NCI-H1694 treated with DMSO at 0.1 percent for 48 hours (cell line): ENCODE results near the gene SNRK.

Experiments used
- DNase-seq: peaks from one replicate; lab custom pipeline; 2025; lab: John Stamatoyannopoulos, UW

The SNRK gene

DNA sequence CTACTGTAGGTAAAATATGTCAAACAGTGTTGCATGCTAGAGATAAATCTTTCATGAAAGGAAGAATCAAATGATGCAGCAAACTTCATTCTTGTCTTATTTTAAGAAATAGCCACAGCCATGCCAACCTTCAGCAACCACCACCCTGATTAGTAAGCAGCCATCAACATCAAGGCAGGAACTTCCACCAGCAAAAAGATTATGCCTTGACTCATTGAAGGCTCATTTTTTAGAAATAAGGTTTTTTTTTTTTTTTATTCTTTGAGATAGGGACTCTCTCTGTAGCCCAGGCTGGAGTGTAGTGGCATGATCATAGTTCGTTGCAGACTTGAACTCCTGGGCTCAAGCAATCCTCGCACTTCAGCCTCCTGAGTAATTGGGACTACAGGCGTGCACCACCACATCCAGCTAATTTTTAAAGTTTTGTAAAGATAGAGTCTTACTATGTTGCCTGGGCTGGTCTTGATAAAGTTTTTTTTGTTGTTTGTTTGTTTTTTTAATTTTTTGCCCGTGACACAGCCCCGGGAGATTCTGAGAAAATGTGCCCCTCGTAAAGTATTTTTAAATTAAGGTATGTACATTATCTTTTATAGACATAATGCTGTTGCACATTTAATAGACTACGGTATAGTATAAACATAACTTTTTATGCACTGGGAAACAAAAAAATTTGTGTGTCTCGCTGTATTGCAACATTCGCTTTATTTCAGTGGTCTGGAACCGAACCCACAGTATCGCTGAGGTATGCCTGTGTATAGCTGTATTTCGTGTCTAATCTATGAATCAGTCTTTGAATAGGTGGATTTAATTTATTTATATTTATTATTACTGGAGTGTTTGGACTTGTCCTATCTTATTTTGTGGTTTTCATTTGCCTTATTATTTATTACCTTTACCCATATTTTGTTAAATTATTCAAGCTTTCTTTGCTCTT, 23.3 kb downstream of the SNRK start:
- no peak for DNase-seq

DNA sequence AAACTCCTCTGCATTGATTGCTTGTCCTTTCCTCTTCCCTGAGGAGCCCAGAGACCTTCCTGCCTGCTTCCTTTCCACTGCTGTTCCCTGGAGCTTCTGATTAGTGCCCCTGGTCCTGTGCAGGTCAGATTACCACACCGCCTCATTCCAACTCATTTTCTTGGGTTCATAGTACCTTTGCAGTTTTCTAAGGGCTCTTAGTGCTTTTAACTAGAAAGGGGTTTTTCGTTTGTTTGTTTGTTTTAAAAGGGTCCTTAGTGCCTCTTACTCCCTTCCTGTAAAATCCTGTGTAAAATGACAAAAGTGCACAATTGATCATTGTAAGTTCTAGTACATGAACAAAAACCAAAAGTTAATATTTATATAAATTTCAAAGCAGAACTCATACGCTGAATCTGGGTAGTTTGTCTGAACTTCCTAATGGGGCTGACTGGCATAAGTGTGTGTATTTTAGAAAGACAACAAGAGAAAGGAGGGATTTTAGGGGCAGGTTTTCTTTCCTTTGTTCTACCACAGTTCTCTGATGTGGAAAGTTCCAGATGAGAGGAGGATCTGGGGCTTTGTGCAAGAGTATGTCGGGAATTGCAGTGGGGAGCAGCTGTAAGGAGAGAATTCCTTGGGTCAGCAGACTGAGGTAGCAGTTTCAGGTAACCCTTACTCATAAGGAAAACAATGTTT, 30.6 kb downstream of the SNRK start:
- DNase-seq, result no peak

DNA sequence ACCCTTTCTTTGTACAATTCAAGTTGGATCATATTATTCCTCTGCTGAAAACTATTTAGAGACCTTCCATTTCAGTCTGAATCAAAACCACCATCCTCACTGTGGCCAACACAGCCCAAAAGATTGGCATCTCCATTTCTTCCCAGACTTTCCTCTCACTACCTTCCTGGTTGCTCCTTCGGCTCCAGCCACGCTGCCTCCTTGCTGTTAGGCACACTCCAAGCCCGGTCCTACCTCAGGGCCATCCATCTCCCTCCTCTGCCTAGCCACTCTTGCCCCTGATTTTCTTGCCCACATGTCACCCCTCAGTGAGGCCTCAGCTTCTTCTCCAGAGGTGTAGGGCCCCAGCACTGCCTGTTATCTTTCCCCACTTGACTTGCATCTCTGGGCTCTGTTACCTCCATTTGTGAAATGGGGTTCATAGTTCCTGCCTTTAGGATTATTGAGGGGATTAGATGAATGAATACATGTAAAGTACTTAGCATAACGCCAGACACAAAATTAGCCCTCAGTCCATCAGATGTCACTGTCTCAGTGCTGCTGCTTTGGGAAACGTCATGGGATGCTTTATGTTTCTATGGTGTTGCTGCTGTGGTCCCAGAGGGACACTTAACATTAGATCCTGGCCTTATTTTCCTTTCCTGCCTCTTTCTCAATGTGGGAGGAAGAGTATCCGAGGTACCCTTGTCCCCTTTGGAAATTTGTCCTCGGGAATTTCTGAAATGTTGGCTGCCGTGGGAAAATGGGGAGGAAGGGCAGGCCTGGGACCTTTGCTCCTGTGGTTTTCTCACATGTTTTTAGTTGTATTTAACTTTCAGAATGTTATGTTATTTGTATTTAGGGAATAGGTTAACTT, 31.3 kb downstream of the SNRK start:
- DNase-seq, result no peak

DNA sequence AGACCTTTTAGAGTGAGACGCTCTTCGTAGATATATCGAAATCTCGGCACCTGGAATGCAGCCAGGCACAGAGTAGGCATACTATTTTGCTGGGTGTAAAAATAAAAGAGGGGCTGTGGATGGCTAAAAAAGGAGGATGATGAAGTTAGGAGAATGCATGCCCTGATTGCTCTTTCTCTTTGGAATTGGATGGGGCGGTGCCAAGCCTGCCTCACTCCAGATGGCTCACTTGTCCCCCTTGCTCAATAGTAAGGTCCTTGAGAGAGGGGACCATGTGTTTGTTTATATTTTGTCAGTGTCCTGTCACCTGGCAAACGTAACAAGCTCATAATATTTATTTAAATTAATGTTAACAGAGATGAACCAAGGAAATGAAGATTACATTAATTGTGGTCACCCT, 33.0 kb downstream of the SNRK start:
- peak; percentile 13 for DNase-seq

DNA sequence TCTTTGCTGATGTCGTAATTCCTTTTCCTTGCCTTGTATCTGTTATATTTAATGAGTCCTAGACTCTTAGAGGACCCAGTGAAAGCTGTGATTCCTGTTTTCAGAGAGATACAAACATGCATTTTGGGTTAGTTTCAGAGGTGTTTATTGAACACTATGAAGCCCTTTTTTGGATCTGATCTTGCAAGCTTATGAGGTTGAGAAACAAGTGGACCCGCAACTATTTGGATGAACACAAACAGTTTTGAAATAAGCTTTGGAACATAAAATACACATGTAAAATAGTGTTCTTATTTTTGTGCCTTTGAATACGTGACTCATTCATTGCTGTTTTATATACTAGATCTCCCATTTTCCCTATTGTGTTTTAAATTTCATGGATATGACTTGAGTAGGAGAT, 33.5 kb downstream of the SNRK start:
- no peak for DNase-seq

DNA sequence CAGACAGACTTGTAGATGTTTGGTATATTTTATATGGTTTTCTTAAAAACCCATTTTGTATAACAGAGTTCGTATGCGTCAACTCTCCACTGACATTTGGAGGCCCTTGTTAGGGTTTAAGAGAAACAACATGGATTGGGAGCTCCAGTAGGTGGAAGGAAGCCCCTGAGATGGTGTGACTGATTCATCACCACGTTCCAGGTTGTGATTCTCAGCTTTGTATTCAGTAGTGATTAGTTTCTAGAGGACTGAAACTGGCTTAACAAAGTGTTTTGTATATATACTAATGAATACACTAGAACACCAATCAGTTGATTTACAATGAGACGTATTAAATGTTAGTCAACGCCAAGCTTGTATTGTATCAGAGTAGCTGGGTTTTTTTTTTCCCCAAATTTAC, 33.9 kb downstream of the SNRK start:
- DNase-seq, result no peak

DNA sequence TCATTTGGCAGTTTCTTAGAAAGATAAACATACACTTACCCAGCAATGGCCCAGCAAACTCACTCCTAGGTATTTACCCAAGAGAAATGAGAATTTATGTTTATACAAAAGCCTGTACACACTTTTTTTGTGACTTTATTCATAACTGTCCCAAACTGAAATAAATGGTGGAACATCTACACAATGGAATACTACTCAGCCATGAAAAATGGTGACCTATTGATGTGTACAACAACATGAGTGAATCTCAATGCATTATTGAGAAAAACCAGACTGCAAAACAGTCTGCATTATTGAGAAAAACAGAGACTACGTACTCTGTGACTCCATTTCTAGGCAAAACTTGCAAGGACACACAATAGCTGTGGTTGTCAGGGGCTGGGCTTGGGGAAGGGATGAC, 37.2 kb downstream of the SNRK start:
- no peak for DNase-seq

DNA sequence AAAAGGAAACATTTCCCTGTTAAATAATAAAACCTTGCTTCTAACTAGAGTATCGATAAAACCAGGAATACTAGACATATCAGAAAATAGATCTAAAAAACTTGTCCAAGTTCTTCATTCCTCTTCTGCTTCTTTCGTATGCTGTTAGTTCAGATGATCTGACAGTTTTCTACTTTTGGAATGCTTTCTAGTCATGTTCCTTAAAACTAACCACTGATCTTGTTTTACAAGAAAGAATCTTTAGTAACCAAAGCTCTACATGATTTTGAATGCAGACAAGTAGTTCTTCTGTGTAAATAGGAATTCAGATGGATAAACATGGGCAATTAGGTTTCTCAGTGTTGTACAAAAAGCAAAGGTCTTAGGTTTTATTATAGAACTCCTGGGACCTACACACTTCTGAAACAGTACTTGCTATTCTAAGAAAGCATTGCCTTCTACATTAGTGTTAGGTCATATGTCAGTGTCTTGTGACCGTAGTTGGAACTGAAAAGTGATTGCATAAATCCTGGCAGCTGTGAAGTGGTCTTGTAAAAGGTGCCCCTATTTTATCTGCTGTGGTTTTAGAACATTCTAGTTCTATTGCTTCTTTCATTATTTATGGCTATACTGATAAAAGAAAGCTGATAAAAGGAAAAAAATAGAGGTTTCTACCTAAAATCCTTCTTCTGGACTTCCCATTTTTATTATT, 40.7 kb downstream of the SNRK start:
- DNase-seq, result no peak

DNA sequence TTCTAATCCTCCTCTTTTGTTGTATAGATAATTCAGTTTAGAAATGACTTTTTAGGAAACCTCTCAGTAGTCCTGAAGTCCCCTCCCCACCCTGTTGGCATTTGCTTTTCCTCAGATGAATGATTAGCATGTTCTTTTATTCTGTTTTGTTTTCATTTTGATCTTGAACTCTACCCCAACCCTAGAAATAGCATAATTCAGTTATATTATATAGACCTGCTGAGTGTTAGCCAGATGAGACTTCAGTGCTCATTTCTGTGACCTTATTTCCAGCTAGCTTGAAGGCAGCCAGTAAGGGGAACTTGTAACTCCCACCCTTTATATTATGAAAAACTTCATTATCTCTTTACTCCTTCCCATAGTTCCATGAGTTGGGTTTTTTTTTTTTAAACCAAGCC, 41.2 kb downstream of the SNRK start:
- no peak for DNase-seq

DNA sequence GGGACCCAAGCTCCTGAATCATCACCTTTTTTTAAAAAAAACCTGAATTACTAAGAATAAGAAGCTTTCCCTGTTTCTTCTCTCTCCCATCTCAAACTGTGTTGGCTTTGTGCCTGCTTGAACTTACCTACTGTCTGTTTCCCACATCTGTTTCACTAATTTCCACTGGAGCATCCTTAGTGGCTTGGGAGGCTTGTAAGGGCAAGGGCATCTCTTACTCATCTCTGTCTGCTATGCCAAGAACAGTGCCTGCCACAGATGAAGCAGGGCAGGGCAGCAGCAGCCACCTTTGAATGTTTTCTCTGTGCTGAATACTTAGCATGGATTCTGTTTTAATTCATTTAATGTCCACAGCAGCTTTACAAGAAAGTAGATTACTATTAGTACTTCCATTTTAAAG, 42.3 kb downstream of the SNRK start:
- no peak for DNase-seq

DNA sequence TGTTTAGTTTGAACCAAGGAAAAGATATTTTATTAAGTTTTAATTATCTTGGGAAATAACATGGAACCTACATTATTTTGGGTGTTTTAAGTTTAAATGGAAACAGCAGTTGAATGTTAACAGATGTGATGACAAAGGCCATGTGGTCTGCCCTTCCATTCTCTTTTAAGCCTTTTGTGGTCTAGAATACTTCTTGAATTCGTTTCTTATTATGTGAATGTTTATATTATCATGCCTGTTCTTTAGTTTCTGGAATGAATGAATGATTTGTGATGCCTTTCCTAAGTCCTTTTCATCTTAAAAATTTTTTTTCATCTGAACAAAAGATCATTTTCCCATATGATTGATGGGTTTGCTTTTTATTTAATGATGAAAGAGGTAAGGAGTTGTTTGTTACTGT, 44.6 kb downstream of the SNRK start:
- DNase-seq, result no peak

DNA sequence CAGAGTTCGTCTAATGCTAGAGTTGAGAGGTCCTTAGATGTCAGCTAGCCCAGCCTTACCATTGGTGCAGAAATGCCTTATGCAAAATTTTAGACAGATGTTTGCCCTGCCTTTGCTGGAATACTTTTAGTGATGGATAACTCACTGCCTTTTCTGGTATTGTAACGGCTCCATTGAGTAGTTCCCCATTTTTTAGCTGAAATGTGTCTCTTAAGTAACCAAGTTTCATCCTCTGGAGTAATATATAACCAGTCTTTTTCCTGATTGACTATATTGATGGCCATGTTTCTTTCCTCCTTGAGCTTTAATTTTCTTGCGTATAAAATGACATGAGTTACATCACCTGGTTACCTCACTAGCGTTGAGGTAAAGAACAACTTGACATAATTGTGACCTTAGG, 45.0 kb downstream of the SNRK start:
- DNase-seq, result no peak

DNA sequence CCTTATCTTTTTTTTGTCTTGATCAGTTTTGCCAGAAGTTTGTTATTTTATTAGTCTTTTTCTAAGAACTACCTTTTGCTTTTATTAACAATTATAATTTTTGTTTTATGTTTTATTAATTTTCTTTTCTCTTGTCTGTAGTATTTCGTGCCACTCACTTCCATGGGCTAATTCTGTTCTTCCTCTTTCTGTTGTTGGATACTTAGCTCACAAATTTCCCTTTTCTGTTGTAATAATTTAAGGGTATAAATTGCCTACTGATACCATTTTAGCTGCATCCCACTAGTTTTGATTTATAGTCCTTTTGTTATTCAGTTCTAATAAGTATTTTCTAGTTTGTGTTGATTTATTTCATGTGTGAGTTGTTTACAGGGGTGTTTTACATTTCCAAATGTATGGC, 48.6 kb downstream of the SNRK start:
- DNase-seq, result no peak

DNA sequence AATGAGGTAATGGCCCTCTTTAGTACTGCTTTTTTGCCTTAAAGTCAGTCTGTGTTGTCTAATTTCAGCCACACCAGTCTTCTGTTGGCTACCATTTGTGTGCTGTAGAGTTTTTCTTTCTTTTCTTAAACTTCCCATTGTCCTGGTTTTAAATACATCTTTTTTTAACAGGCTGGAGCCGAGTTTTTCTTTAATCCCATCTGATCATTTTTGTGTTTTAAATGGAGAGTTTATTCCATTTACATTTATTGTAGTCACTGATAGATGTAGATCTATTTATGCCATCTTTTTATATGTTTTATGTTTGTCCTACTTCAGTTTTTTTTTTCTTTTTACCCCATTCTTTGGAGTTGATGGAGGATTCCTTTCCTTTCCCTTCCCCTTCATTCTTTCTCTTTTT, 49.5 kb downstream of the SNRK start:
- no peak for DNase-seq

DNA sequence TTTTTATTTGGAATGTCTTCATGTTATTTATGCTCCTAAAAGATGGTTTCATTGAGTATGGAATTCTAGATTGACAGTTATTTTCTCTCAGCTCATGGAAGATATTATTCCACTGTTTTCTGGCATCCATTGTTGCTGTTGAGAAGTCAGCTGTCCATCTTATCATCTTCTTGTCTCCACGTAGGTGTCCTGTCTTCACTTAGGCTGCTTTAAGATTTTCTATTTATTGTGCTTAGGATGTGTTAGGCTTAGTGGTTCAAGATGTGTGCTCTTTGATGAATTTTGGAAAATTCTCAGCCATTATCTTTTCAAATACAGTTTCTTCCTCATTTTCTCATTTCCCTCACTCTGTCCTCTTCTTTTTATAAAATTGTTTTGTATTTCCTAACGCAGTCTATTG, 52.0 kb downstream of the SNRK start:
- DNase-seq, result no peak

DNA sequence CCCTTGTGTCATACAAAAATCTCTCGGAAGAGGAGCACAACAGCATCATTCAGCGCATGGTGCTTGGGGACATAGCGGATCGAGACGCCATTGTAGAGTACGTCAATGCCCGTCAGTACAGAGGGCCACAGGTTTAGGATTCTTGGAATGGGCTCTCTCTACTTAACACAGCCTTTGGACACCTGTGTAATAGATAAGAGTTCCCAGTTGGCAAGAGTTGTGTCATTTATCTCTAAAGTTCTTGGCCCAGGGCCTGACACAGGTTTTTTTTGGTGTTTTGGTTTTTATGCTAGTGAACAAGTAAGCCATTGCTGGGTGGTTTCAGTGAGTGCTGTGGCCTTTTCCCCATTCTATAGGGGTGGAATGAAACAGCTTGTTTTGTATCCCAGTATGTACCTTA, 54.1 kb downstream of the SNRK start:
- DNase-seq, result no peak

DNA sequence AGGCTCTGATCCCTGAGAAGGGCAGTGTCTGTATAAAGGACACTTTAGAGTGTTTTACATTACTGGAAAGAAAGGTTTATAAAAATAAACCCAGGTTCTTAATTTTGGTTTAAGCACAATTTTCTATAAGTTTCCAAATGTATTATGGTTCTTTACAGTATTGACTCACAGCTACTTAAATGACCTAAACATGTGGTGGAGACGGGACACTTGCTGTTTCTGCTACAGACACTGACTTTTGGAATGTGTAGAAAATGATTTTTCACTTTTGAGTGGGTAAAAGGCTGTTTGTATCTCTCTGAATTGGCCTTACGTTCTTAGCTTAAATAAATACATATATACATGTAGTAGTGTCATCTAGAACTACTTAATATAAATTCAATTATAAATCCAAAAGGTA, 55.4 kb downstream of the SNRK start:
- DNase-seq, result no peak

DNA sequence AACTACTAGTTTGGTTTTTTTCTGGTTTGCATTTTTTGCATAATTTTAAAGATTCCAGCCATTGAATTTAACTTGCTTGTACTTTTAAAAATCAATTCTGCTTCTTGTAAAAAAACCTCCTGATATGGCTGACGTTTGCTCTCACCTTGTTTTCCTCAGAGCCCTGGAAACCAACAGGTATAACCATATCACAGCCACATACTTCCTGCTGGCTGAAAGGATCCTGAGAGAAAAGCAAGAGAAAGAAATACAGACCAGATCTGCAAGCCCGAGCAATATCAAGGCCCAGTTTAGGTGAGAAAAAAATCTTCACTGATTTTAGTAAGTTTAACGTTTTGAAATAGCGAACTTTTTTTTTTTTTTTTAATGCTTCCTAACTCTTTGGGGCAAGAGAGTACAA, 56.8 kb downstream of the SNRK start:
- DNase-seq, result no peak

DNA sequence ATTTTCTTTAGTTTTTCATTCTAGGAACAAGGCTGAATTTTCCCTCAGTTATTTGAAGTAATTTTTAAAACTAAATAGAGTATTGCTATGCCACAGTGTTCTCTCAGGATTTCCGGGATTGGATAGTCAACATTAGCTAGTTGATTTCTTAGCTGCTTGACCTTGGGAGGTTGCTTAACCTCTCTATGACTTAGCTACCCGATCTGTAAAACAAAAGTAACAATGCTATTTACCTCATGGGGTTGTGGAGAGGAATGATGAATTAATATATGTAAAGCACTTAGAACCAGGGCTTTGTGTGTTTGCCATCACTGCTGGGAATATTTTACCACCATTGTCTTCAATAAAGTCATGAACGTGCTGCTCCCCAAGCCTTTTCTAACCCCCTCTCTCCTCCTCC, 57.5 kb downstream of the SNRK start:
- no peak for DNase-seq

DNA sequence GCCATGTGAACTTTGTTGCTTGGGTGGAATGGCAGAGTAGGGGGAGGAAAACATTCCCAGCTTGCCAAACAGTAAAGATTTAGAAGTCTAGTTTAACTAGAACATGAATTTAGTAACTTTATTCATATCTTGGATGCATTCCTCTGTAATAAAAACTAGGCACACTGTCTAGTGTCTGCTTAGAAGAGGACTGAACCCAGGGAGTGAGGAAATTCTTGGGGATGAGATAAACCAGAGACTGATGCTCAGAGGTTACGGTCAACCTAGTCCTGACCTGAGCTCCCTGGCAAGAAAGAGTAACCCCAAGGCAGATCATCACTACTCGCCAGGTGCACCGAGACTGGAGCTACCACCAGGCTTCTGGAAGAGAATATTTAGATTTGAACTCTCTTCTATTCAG, 58.2 kb downstream of the SNRK start:
- DNase-seq, result no peak

DNA sequence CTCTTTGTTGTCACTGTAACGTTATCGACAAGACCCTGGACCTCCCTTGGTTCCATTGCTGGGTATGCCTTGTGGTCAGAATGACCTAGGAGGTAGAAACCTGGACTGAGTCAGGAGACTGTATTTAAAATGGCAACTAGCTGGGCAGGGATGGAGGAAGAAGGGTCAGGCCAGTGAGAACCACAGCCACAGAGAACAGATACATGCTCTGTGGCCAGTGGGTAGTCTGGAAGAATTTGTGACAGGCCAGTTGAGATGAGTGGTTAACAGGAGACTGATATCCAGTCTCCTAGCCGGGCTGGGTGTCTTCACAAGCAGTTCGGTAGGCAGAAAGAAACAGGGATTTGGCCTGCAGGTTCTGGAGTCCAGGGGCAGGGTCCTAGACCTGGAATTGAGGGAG, 58.9 kb downstream of the SNRK start:
- no peak for DNase-seq

DNA sequence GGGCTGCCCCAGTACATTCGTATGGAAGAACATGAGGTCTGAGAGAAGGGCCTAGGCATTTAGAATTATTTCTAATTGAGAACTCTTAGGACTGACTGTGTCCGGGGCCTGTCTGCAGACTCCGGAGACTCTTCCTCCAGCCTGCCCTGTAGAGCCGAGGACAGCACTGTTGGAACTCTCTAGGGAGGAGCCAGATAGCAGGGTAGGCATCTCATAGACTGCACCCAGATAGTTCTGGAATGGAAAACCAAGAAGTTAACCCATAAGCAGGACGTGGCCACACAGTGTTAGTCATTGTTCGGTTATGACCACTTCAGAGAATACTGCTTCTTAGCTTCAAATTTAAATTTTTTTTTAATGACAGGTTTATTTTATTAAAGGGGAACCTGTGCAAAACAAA, 59.5 kb downstream of the SNRK start:
- no peak for DNase-seq
